Ramos (cell line): Measurements from ENCODE around the gene PSPN.

Experiments
- in situ Hi-C: fragments of 300-500 bp; cut with MboI; formaldehyde crosslinking; loops from one replicate; pipeline ENCODE4 v1.14.3; 2022; ENCODE audit warnings: low sequenced_read_pairs; ENCODE audit not compliant: unreplicated experiment

PSPN gene

DNA sequence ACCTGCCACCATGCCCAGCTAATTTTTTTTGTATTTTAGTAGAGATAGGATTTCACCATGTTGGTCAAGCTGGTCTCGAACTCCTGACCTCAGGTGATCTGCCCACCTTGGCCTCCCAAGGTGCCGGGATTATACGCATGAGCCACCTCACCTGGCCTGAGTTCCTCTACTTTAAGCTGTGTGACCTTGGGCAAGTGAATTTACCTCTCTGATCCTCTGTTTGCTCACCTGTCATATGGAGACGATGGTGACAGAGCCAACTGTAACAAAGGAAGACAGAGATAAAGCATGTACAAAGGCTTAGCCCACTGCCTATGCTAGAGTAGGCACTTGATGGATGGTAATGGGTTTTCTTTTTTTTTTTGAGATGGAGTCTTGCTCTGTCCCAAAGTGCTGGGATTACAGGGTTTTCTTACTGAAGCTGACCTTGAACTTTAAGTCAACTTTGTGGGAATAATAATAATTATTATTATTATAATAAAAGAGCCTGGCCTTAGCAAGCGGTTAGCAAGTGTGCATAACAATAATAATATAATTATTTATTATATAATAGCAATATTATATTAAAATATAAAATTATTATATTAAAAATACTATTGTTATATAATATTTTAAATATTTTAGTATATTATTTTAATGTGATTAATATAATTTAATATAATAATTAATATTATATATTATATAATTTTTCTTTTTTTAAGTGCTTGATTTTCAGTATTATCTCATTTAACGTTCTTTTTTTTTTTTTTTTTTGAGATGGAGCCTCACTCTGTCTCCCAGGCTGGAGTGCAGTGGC is 41.0 kb downstream of the PSPN start:
- in situ Hi-C loops, result no loop called here

DNA sequence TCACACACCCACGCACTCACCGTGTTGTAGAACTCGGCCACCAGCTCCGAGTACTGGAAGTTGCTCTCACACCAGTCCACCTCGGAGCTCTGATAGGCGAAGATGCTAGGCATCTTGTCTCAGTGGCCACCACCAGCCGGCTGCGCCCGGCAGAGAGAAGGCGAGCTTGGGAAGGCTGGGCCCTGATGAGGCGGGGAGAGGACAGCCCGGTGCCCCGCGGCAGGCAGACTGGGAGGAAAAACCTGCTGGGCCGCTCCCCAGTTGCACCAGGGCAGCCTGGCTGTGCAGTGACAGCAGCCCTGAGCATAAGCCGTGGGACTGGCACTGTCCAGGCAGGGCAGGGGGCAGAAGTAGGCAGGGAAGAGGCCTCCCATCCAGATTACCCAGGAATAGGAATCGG is 42.3 kb downstream of the PSPN start, which contains the start of gene ACER1:
Gene ACER1, minus strand, starts transcription at position 174 of the 400 bp plus-strand sequence. Its CDS starts 61 bp downstream, at position 113.
- in situ Hi-C loops, result no loop called here

DNA sequence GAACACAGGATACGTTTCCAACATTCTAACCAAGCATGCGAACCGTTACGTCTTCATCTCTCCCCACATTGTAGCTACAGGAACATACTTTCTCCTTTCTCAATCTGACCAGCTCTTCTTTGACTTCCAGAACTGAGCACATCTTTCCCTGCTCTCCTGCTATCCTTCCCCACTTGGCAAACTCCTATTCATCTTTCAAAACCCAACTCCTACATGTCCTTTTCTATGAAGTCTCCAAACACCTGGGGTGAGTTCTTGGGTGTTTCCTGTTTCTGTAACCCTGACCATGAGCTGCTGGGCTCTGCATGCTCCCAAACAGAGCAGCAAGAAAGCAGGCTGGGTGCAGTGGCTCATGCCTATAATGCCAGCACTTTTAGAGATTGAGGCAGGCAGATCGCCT is 48.9 kb downstream of the PSPN start:
- in situ Hi-C loops, result no loop called here

DNA sequence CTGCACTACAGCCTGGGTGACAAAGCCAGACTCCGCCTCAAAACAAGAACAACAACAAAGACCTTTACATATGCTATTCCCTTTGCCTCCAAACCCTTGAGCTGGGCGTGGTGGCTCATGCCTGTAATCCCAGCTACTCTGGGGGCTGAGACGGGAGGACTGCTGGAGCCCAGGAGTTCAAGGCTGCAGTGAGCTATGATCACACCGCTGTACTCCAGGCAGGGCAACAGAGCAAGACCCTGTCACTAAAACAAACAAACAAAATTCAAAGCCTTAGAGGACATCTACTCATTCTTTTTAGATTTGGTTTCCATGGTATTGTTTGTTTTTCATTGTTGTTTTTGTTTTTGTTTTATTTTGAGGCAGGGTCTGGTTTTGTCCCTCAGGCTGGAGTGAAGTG is 50.1 kb downstream of the PSPN start:
- in situ Hi-C loops, result no loop called here
